DLD1 (cell line): ENCODE measurements around the gene RELCH.

Experiments
- in situ Hi-C: cut with HindIII; loops from 2 replicates; pipeline ENCODE4 v1.10.0; 2017; ENCODE audit warnings: low sequenced_read_pairs

The RELCH gene

GRCh38 chr18:62318228-62319180 is 131.4 kb downstream of the RELCH start:
- in situ Hi-C loops = no loop called here

- in situ Hi-C loops = no loop called here
These were observed 134.1 kb downstream of the RELCH start for GRCh38 chr18:62321201-62321600.

GRCh38 chr18:62323483-62324180 is 136.6 kb downstream of the RELCH start:
- in situ Hi-C loops = no loop called here

GRCh38 chr18:62324181-62324828 is 137.2 kb downstream of the RELCH start:
- in situ Hi-C loops = no loop called here

GRCh38 chr18:62324917-62325805 is 138.1 kb downstream of the RELCH start, which contains the start of gene TNFRSF11A:
TSS of gene TNFRSF11A (plus strand) at chr18:62325310. CDS start at chr18:62325353, 43 bp downstream.
- in situ Hi-C loops = no loop called here

GRCh38 chr18:62325806-62326645 is 139.0 kb downstream of the RELCH start:
- in situ Hi-C loops = no loop called here

GRCh38 chr18:62326646-62327348 is 139.7 kb downstream of the RELCH start:
- in situ Hi-C loops = no loop called here

GRCh38 chr18:62327977-62328376 is 140.9 kb downstream of the RELCH start:
- in situ Hi-C loops = no loop called here

- in situ Hi-C loops = no loop called here
These were observed 141.8 kb downstream of the RELCH start for GRCh38 chr18:62328586-62329525.

GRCh38 chr18:62329691-62330454 is 142.8 kb downstream of the RELCH start:
- in situ Hi-C loops = no loop called here

GRCh38 chr18:62330650-62331049 is 143.6 kb downstream of the RELCH start:
- in situ Hi-C loops = no loop called here

GRCh38 chr18:62331581-62332356 is 144.7 kb downstream of the RELCH start:
- in situ Hi-C loops = no loop called here

- in situ Hi-C loops = no loop called here
These were observed 145.4 kb downstream of the RELCH start for GRCh38 chr18:62332431-62332830.

GRCh38 chr18:62332964-62333695 is 146.1 kb downstream of the RELCH start:
- in situ Hi-C loops = no loop called here

GRCh38 chr18:62334120-62334519 is 147.1 kb downstream of the RELCH start:
- in situ Hi-C loops = no loop called here

GRCh38 chr18:62335494-62335893 is 148.4 kb downstream of the RELCH start:
- in situ Hi-C loops = no loop called here
